ENCODE data around the gene KAT8. TPM values are rescaled to one million over a fixed set of nuclear protein-coding genes. Genes with fewer than 3 reads are reported as not detected.

The KAT8 gene
- total RNA-seq, 1 donor from 2014 or later = 76.6 TPM

- Histone ChIP-seq H3K9me3 (no peaks in the 10 kb centered on the region), H3K27me3 (no peaks in the 10 kb centered on the region), H3K4me1 (peaks cover 31% of the 10 kb centered on the region), H3K27ac (peak overlapping the region; percentile 43), H3K36me3 (peaks cover 0 to 32% of the 10 kb centered on the region in 2 donors), H3K4me3 (no peak overlapping the region)
- intact Hi-C loops (cut with DNase I) = no loop called here
- TF ChIP-seq CTCF (IDR thresholded peaks at IDR 0.05) (no peak), POLR2AphosphoS5 (IDR thresholded peaks at IDR 0.05; ENCODE audit: insufficient read depth in 1 of 2, low read depth in 1 of 2) (no peak), POLR2A (IDR thresholded peaks at IDR 0.05) (no peak)
- DNase-seq (ENCODE audit: extremely low spot score in 2 of 2) = no peak
These were observed 4.0 kb upstream of the KAT8 start for GRCh38 chr16:31113121-31114120.

- intact Hi-C loops (cut with DNase I) = no loop called here
- H3K27ac ChIP-seq = no peak overlapping the region
- H3K9me3 ChIP-seq = no peaks in the 10 kb centered on the region
- H3K27me3 ChIP-seq = no peaks in the 10 kb centered on the region
- TF ChIP-seq POLR2AphosphoS5 (IDR thresholded peaks at IDR 0.05; ENCODE audit: insufficient read depth in 1 of 2, low read depth in 1 of 2) = no peak
- TF ChIP-seq POLR2A (IDR thresholded peaks at IDR 0.05) = no peak
- no peak for TF ChIP-seq CTCF (IDR thresholded peaks at IDR 0.05)
- no peak for DNase-seq (ENCODE audit: extremely low spot score in 2 of 2)
- H3K4me1 ChIP-seq = peaks cover 31% of the 10 kb centered on the region
- no peak overlapping the region for H3K4me3 ChIP-seq
- peaks cover 0 to 30% of the 10 kb centered on the region in 2 donors for H3K36me3 ChIP-seq
These were observed 3.0 kb upstream of the KAT8 start for GRCh38 chr16:31114468-31114867.

- TF ChIP-seq POLR2A (IDR thresholded peaks at IDR 0.05) = no peak
- TF ChIP-seq CTCF (IDR thresholded peaks at IDR 0.05) = no peak
- TF ChIP-seq POLR2AphosphoS5 (IDR thresholded peaks at IDR 0.05; ENCODE audit: insufficient read depth in 1 of 2, low read depth in 1 of 2) = peak in 1 of 2 donors; percentile 32
- Histone ChIP-seq H3K4me3 (peak overlapping the region; percentile 66 to 77), H3K4me1 (peaks cover 29% of the 10 kb centered on the region), H3K9me3 (no peaks in the 10 kb centered on the region), H3K27me3 (no peaks in the 10 kb centered on the region), H3K36me3 (peaks cover 0 to 30% of the 10 kb centered on the region in 2 donors), H3K27ac (peak overlapping the region; percentile 91)
- peak in 1 of 2 donors; percentile 82 for DNase-seq (ENCODE audit: extremely low spot score in 2 of 2)
- intact Hi-C loops (cut with DNase I) = no loop called here
These were observed 1.0 kb downstream of the KAT8 start for GRCh38 chr16:31118223-31119155.

- H3K4me3 ChIP-seq = no peak overlapping the region
- no peaks in the 10 kb centered on the region for H3K27me3 ChIP-seq
- DNase-seq (ENCODE audit: extremely low spot score in 2 of 2) = no peak
- intact Hi-C loops (cut with DNase I) = no loop called here
- TF ChIP-seq POLR2A (IDR thresholded peaks at IDR 0.05) (no peak), CTCF (IDR thresholded peaks at IDR 0.05) (no peak), POLR2AphosphoS5 (IDR thresholded peaks at IDR 0.05; ENCODE audit: insufficient read depth in 1 of 2, low read depth in 1 of 2) (no peak)
- no peak overlapping the region for H3K27ac ChIP-seq
- peaks cover 29% of the 10 kb centered on the region for H3K4me1 ChIP-seq
- peaks cover 0 to 30% of the 10 kb centered on the region in 2 donors for H3K36me3 ChIP-seq
- H3K9me3 ChIP-seq = no peaks in the 10 kb centered on the region
These were observed 2.7 kb downstream of the KAT8 start for GRCh38 chr16:31120129-31120528.

Measured in vagina (tissue), 2 donors.